Gastrocnemius medialis (tissue), 4 donors: Measurements from ENCODE around the gene MRPL27. TPM values are rescaled to one million over a fixed set of nuclear protein-coding genes. Genes with fewer than 3 reads are reported as not detected.

Source experiments
- ATAC-seq, 2 donors: fragments of 150-250 bp; one replicate each; pipeline ENCODE4 v1.9.1; 2016
- DNase-seq, 2 donors: peaks; one replicate each; pipeline ENCODE4 v3.0.0-alpha.2; 2019
- H3K27ac ChIP-seq, 4 donors: fragments of 200-600 bp; sonication (generic); 1 replicate in 1 of 4; 2 replicates in 3 of 4; pipeline ENCODE4 v1.5.1; 2016 to 2018; ENCODE audit warnings: mild to moderate bottlenecking in 2 of 4, moderate library complexity in 1 of 4
- H3K27me3 ChIP-seq, 3 donors: fragments of 200-600 bp; sonication (generic) in 2 of 3; 1 replicate in 1 of 3; 2 replicates in 2 of 3; pipeline versions ENCODE4 v1.5.1 to v1.6.0; 2016 to 2019; ENCODE audit warnings: mild to moderate bottlenecking in 1 of 3, moderate library complexity in 1 of 3
- H3K36me3 ChIP-seq, 2 donors: fragments of 200-600 bp; sonication (generic) in 1 of 2; one replicate each; pipeline ENCODE4 v1.5.1; 2017 to 2018
- H3K4me1 ChIP-seq, 2 donors: fragments of 200-600 bp; sonication (generic) in 1 of 2; one replicate each; pipeline ENCODE4 v1.5.1; 2016 to 2017; ENCODE audit warnings: mild to moderate bottlenecking in 2 of 2
- H3K4me3 ChIP-seq, 4 donors: fragments of 200-600 bp; sonication (generic) in 3 of 4; 1 replicate in 1 of 4; 2 replicates in 3 of 4; pipeline ENCODE4 v1.5.1; 2016 to 2019; ENCODE audit warnings: mild to moderate bottlenecking in 2 of 4
- H3K9me3 ChIP-seq, 3 donors: fragments of 200-600 bp; sonication (generic) in 2 of 3; 1 replicate in 1 of 3; 2 replicates in 2 of 3; pipeline ENCODE4 v1.5.1; 2016 to 2019
- CTCF ChIP-seq, 5 experiments: fragments of 450-650 bp in 3 of 5; fragments of 200-600 bp in 2 of 5; sonication (generic) in 2 of 5; IDR thresholded peaks in 4 of 5; conservative IDR thresholded peaks in 1 of 5; 1 replicate in 4 of 5; 2 replicates in 1 of 5; pipeline ENCODE4 v1.5.1; 2016 to 2019; ENCODE audit warnings: antibody characterized with exemption in 5 of 5, mild to moderate bottlenecking in 3 of 5, moderate library complexity in 3 of 5
- POLR2A ChIP-seq, 2 donors: fragments of 450-650 bp; IDR thresholded peaks; one replicate each; pipeline ENCODE4 v1.6.1; 2017; ENCODE audit warnings: antibody characterized with exemption in 2 of 2, mild to moderate bottlenecking in 2 of 2, moderate library complexity in 2 of 2
- in situ Hi-C, 4 donors: fragments of 200-750 bp; cut with MboI; loops; one replicate each; pipeline versions ENCODE4 v1.15.0 to v1.8.0; 2017; ENCODE audit warnings: low sequenced_read_pairs in 4 of 4
- intact Hi-C: fragments of 100-400 bp; cut with DNase I; formaldehyde crosslinking; loops from one replicate; pipeline ENCODE4 v1.15.1; 2023; ENCODE audit warnings: low total_unique reads
- total RNA-seq, 4 donors: library from RNA; depleted of rRNA; stranded (reverse); fragments of >200 nt; gene quantifications; one replicate each; pipeline versions ENCODE4 v1.1.0 to v1.2.3, GENCODE V29; 2016

The MRPL27 gene
- total RNA-seq, 4 donors from 2014 or later = 110 to 141 (median 134) TPM

GRCh38 chr17:50375858-50376538, 3.0 kb upstream of the MRPL27 start:
- in situ Hi-C loops = loop anchor here in 1 of 4 donors (25.0 kb wide), 1 partner anchor 111 kb away; the partner anchor contains the start of gene RSAD1
- no peak for ATAC-seq
- H3K4me1 ChIP-seq = peaks cover 26 to 30% of the 10 kb centered on the region in 2 donors
- no peak overlapping the region for H3K4me3 ChIP-seq
- intact Hi-C loops = no loop called here
- no peak overlapping the region for H3K27ac ChIP-seq
- no peaks in the 10 kb centered on the region for H3K36me3 ChIP-seq
- no peak for DNase-seq
- H3K9me3 ChIP-seq = no peaks in the 10 kb centered on the region
- TF ChIP-seq POLR2A (IDR thresholded peaks at IDR 0.05) = no peak
- TF ChIP-seq CTCF (IDR thresholded peaks at IDR 0.05 in 4 of 5, conservative IDR thresholded peaks at IDR 0.05 in 1 of 5) = no peak
- H3K27me3 ChIP-seq = no peaks in the 10 kb centered on the region

GRCh38 chr17:50373705-50374104, 721 bp upstream of the MRPL27 start:
- no peak overlapping the region for H3K4me3 ChIP-seq

GRCh38 chr17:50372222-50372757, 694 bp downstream of the MRPL27 start:
- peaks cover 20 to 33% of the 10 kb centered on the region in 2 donors for H3K4me1 ChIP-seq
- ATAC-seq (peak in 1 of 2 donors; percentile 35), DNase-seq (no peak)
- peak overlapping the region; percentile 83 to 98 (median 84) for H3K4me3 ChIP-seq
- TF ChIP-seq POLR2A (IDR thresholded peaks at IDR 0.05) = no peak
- TF ChIP-seq CTCF (IDR thresholded peaks at IDR 0.05 in 4 of 5, conservative IDR thresholded peaks at IDR 0.05 in 1 of 5) = no peak
- H3K27me3 ChIP-seq = no peaks in the 10 kb centered on the region
- H3K27ac ChIP-seq = peak overlapping the region; percentile 94 to 99 (median 96)
- intact Hi-C loops = loop anchor here (2.0 kb wide), 2 partner anchors 27 to 107 kb away; partner anchors contain the start of gene RSAD1
- peaks cover 0 to 36% of the 10 kb centered on the region in 2 donors for H3K36me3 ChIP-seq
- in situ Hi-C loops = no loop called here
- H3K9me3 ChIP-seq = no peaks in the 10 kb centered on the region

More at GRCh38 chr17:50373705-50374104, 721 bp upstream of the MRPL27 start:
- Histone ChIP-seq H3K27ac (no peak overlapping the region), H3K36me3 (peaks cover 0 to 22% of the 10 kb centered on the region in 2 donors), H3K27me3 (no peaks in the 10 kb centered on the region), H3K4me1 (peaks cover 20 to 33% of the 10 kb centered on the region in 2 donors), H3K9me3 (no peaks in the 10 kb centered on the region)
- intact Hi-C loops = loop anchor here (1.0 to 2.0 kb wide), 3 partner anchors 24 to 105 kb away; partner anchors contain the start of genes LRRC59 and RSAD1
- DNase-seq = no peak
- TF ChIP-seq CTCF (IDR thresholded peaks at IDR 0.05 in 4 of 5, conservative IDR thresholded peaks at IDR 0.05 in 1 of 5) (no peak), POLR2A (IDR thresholded peaks at IDR 0.05) (no peak)
- in situ Hi-C loops = no loop called here
- no peak for ATAC-seq

- ATAC-seq (no peak), DNase-seq (no peak)
- TF ChIP-seq CTCF (IDR thresholded peaks at IDR 0.05 in 4 of 5, conservative IDR thresholded peaks at IDR 0.05 in 1 of 5) (no peak), POLR2A (IDR thresholded peaks at IDR 0.05) (no peak)
- Histone ChIP-seq H3K36me3 (peaks cover 0 to 44% of the 10 kb centered on the region in 2 donors), H3K4me3 (peak overlapping the region in 3 of 4 donors; percentile 83 to 98 (median 85)), H3K27ac (peak overlapping the region in 2 of 4 donors; percentile 97 to 99), H3K27me3 (no peaks in the 10 kb centered on the region), H3K4me1 (peaks cover 20 to 33% of the 10 kb centered on the region in 2 donors), H3K9me3 (no peaks in the 10 kb centered on the region)
- in situ Hi-C loops (no loop called here), intact Hi-C loops (no loop called here)
Measured at GRCh38 chr17:50371526-50371925, 1.5 kb downstream of the MRPL27 start.
